GM18526 (cell line): ENCODE data around the gene KCNQ5.

Source experiments
- POLR2A ChIP-seq: IDR thresholded peaks from 3 replicates; pipeline ENCODE4 v1.6.1; 2011; ENCODE audit not compliant: insufficient read length; ENCODE audit errors: extremely low read depth

KCNQ5 gene

GRCh38 chr6:72627539-72627938 lies 5.7 kb downstream of the KCNQ5 start:
- TF ChIP-seq POLR2A = no peak

GRCh38 chr6:72631480-72631879 lies 9.6 kb downstream of the KCNQ5 start:
- no peak for TF ChIP-seq POLR2A

- no peak for TF ChIP-seq POLR2A
Observed at GRCh38 chr6:72635636-72636035, 13.8 kb downstream of the KCNQ5 start.

GRCh38 chr6:72636215-72636614 lies 14.4 kb downstream of the KCNQ5 start:
- no peak for TF ChIP-seq POLR2A

GRCh38 chr6:72636786-72637185 lies 14.9 kb downstream of the KCNQ5 start:
- TF ChIP-seq POLR2A = no peak

GRCh38 chr6:72639920-72640614 lies 18.2 kb downstream of the KCNQ5 start:
- TF ChIP-seq POLR2A = no peak

- TF ChIP-seq POLR2A = no peak
Observed at GRCh38 chr6:72640615-72640930, 18.7 kb downstream of the KCNQ5 start.

GRCh38 chr6:72642435-72642834 lies 20.6 kb downstream of the KCNQ5 start:
- no peak for TF ChIP-seq POLR2A

- TF ChIP-seq POLR2A = no peak
Observed at GRCh38 chr6:72643214-72643613, 21.4 kb downstream of the KCNQ5 start.

GRCh38 chr6:72646604-72647485 lies 25.0 kb downstream of the KCNQ5 start:
- TF ChIP-seq POLR2A = no peak

GRCh38 chr6:72647489-72647888 lies 25.6 kb downstream of the KCNQ5 start:
- TF ChIP-seq POLR2A = no peak

- no peak for TF ChIP-seq POLR2A
Observed at GRCh38 chr6:72649032-72649984, 27.4 kb downstream of the KCNQ5 start.

- no peak for TF ChIP-seq POLR2A
Observed at GRCh38 chr6:72650081-72650745, 28.3 kb downstream of the KCNQ5 start.

- TF ChIP-seq POLR2A = no peak
Observed at GRCh38 chr6:72651174-72651573, 29.3 kb downstream of the KCNQ5 start.
